ENCODE data around the gene TSGA10.
"Not testable (repeated sequence)": the region's sequence is repeated elsewhere in the genome, so short reads cannot be mapped to it uniquely, and the experiment has no call there.

TSGA10 gene

GRCh38 chr2:99153921-99154604, 679 bp downstream of the TSGA10 start:
- DNase-seq, result no peak

GRCh38 chr2:99152199-99152895, 2.4 kb downstream of the TSGA10 start:
- no peak for DNase-seq

GRCh38 chr2:99150706-99151105, 4.0 kb downstream of the TSGA10 start:
- DNase-seq, result no peak

- DNase-seq, result peak; percentile 97 to 98
Observed at GRCh38 chr2:99141110-99142108, 13.3 kb downstream of the TSGA10 start, which contains the start of gene C2orf15. TSS of gene C2orf15 (plus strand) at chr2:99141707. CDS start at chr2:99150559, 8,852 bp downstream.

- DNase-seq, result no peak
Observed at GRCh38 chr2:99140860-99141109, 14.0 kb downstream of the TSGA10 start.

GRCh38 chr2:99140056-99140859, 14.5 kb downstream of the TSGA10 start:
- DNase-seq, result no peak

GRCh38 chr2:99139003-99139402, 15.7 kb downstream of the TSGA10 start:
- DNase-seq, result no peak

- not testable (repeated sequence) for DNase-seq
Observed at GRCh38 chr2:99135044-99135556, 19.6 kb downstream of the TSGA10 start.

GRCh38 chr2:99127981-99128380, 26.8 kb downstream of the TSGA10 start:
- no peak for DNase-seq

GRCh38 chr2:99112617-99113016, 42.1 kb downstream of the TSGA10 start:
- no peak for DNase-seq

- no peak for DNase-seq
Observed at GRCh38 chr2:99111945-99112344, 42.8 kb downstream of the TSGA10 start.

GRCh38 chr2:99111236-99111635, 43.5 kb downstream of the TSGA10 start:
- no peak for DNase-seq

- DNase-seq, result no peak
Observed at GRCh38 chr2:99106913-99107312, 47.8 kb downstream of the TSGA10 start.

GRCh38 chr2:99104006-99104405, 50.7 kb downstream of the TSGA10 start:
- DNase-seq, result no peak

- DNase-seq, result no peak
Observed at GRCh38 chr2:99101697-99102096, 53.0 kb downstream of the TSGA10 start.

GRCh38 chr2:99096728-99097127, 58.0 kb downstream of the TSGA10 start:
- no peak for DNase-seq

- peak in 1 of 2 donors; percentile 10 for DNase-seq
Observed at GRCh38 chr2:99088017-99088416, 66.7 kb downstream of the TSGA10 start.

GRCh38 chr2:99086385-99086784, 68.4 kb downstream of the TSGA10 start:
- no peak for DNase-seq

GRCh38 chr2:99085421-99085820, 69.3 kb downstream of the TSGA10 start:
- peak; percentile 15 to 26 for DNase-seq

GRCh38 chr2:99084256-99084655, 70.5 kb downstream of the TSGA10 start:
- DNase-seq, result no peak

- no peak for DNase-seq
Observed at GRCh38 chr2:99081891-99082290, 72.9 kb downstream of the TSGA10 start.

- no peak for DNase-seq
Observed at GRCh38 chr2:99079226-99079625, 75.5 kb downstream of the TSGA10 start.

Data from CD4-positive, alpha-beta T cell treated with Interleukin-1 beta for 1 hour (primary cell).